VCaP (cell line): ENCODE results near the gene USP32.

Experiments used
- H3K27ac ChIP-seq: fragments of 450-650 bp; 2 replicates; pipeline ENCODE4 v1.5.1; 2017
- TF ChIP-seq, protein P1 (sequence below): fragments of 450-650 bp; conservative IDR thresholded peaks from 2 replicates; pipeline ENCODE4 v1.5.1; 2017; ENCODE audit warnings: mild to moderate bottlenecking, moderate library complexity

Gene USP32

DNA sequence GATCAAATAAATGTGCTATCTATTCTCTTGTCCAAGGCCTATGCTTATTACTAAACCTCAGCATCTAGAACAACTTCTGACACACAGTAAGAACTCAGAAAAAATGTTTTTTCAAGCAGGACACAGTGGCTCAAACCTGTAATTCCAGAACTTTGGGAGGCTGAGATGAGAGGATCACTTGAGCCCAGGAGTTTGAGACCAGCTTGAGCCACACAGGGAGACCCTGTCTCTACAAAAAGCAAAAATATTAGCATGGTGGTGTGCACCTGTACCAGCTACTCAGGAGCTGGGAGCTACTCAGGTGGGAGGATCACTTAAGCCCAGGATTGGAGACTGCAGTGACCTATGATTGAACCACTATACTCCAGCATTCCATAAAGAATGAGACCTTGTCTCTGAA, 32.5 kb downstream of the USP32 start:
- no peak overlapping the region for H3K27ac ChIP-seq
- TF ChIP-seq, protein P1, sequence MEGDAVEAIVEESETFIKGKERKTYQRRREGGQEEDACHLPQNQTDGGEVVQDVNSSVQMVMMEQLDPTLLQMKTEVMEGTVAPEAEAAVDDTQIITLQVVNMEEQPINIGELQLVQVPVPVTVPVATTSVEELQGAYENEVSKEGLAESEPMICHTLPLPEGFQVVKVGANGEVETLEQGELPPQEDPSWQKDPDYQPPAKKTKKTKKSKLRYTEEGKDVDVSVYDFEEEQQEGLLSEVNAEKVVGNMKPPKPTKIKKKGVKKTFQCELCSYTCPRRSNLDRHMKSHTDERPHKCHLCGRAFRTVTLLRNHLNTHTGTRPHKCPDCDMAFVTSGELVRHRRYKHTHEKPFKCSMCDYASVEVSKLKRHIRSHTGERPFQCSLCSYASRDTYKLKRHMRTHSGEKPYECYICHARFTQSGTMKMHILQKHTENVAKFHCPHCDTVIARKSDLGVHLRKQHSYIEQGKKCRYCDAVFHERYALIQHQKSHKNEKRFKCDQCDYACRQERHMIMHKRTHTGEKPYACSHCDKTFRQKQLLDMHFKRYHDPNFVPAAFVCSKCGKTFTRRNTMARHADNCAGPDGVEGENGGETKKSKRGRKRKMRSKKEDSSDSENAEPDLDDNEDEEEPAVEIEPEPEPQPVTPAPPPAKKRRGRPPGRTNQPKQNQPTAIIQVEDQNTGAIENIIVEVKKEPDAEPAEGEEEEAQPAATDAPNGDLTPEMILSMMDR: no peak

DNA sequence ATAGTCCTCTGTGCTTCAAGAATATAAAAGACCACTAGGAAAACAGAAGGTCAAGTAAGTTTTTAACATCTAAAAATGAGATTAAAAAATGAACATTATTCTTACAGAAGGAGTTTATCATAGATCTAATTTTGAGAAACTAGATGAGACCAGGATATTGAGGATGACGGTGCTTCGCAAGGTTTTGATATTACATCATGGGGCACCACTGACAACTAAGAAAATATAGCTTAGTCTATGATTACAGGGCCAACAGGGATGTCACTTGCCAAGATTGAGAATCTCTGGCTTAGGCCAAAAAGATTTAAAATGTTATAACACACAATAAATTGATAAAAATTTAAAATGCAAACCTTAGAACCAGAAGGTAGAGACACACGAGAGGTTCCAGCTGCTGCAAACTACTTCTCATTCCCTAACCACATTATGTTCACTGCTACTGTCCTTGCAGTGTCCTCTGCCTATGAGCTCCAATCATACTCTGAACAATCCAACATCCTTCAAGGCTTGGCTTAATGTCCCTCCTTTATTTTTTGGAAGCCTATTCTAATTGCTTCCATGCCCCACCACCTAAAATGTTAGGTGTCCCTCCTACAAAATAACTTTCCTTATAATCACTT, 33.2 kb downstream of the USP32 start:
- TF ChIP-seq, protein P1: no peak
- H3K27ac ChIP-seq: no peak overlapping the region

DNA sequence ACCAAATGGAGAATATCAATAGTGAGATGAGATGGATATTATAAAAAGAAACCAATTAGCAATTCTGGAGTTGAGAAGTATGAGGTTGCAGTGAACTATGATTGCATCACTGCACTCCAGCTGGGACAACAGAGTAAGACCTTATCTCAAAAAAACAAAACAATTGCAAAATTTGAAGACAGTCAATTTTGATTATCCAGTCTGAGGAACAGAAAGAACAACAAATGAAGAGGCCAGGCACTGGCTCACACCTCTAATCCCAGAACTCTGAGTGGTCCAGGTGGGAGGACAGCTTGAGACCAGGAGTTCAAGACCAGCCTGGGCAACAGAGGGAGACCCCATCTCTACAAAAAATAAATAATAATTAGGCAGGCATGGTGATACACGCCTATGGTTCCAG, 35.0 kb downstream of the USP32 start:
- H3K27ac ChIP-seq: peak overlapping the region; percentile 69; the same call in 1 of the 2 replicates
- TF ChIP-seq, protein P1: no peak

DNA sequence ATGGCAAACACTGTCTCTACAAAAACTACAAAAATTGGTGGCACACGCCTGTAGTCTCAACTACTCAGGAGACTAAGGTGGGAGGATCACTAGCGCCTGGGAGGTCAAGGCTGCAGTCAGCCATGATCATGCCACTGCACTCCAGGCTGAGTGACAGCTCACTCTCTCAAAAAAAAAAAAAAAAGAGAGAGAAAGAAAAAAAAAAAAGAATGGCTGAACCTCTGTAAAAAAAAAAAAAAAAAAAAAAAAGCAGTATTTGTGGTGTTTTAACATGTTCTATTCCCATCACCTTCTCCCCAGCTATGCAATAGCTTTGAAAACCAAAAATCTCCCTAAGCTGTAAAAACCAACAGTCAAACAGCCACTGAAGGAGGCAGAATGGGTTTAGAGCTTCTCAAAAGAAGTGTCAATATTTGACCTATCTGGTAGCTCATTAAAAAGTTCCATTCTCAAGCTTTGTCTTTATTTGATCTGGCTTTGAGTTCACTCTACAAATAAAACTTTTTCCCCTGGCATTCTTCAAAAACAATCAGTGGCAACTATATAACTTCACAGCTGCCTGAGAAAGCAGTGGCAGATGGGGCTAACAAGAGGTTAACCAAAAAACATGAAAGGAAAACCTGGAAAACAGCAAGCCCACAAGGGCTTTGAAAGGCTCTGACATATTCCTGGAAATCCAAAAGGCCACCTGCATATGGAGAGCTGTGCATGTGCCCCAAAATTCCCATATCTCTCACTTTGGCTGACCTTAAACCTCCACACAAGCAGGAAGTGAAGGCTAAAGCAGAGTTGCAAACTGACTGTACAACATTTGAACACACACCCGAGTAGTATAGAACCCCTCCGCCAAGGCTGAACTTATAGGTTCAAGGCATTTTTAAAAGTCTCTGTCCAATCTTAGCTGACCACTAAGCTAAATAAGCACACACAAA, 36.0 kb downstream of the USP32 start:
- TF ChIP-seq, protein P1: no peak

DNA sequence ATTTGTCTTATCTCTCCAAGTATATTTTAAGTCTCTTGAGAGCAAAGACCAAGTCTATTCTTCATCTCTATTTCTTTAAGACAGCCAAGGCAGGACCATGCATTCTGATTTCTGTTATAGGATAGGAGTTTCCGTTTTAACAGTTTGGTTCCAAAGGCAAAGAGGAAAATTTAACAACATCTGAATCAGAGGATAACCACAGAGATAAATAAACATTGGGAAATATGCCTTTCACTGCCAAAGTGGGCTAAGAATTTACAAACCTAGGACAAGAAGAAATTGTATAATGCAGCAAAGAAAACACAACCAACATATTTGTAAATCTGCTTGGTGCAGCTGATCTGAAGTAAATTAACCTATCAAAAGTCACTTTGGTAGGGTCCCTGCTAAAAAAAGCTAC, 37.7 kb downstream of the USP32 start:
- H3K27ac ChIP-seq: peak overlapping the region; percentile 69
- TF ChIP-seq, protein P1: no peak

More for the DNA sequence above, 36.0 kb downstream of the USP32 start:
- H3K27ac ChIP-seq: peak overlapping the region; percentile 69

DNA sequence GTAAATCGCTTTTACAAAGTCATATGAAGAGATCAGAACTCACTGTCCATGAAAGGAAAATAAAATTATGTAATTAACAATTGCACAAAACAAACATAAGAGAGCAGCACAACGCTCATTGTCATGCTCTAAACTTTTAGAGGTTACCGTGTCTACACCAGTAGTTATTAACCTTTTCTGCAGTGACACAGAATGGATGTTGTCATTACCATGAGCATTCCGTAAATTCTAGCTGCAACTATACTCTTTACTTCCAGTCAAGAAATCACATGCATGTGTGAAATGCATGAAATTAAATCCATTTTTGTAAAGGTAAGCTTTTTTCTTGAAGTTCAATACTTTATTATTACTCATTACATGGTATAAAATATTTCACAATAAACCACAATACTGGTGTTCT, 38.2 kb downstream of the USP32 start:
- TF ChIP-seq, protein P1: no peak
- H3K27ac ChIP-seq: peak overlapping the region; percentile 69

DNA sequence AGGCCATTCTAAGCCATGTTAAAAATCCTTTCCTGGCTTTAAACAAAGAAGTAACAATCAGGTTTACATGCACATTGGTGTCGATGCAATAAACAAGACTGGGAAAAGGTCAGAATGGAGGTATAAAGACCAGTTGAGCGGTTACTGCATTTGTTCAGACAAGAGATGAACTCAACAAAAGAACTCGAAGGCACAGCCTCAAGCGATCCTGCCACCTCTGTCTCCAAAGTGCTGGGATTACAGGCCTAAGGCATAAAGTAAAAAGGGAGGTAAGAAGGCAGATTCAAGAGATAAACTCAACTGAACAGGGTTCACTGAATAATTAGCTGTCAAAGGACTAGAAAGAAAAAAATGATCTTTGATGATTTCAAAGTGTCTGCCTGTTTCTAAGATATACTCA, 39.4 kb downstream of the USP32 start:
- TF ChIP-seq, protein P1: no peak
- peak overlapping the region; percentile 69; the same call in 1 of the 2 replicates for H3K27ac ChIP-seq
